HG03135 (cell line): ENCODE results near the gene LAMA3.

Source experiments
- ATAC-seq: cut with Tn5 transposase; IDR thresholded peaks from one replicate; pipeline ENCODE4 v1.9.1; 2021; ENCODE audit warnings: mild to moderate bottlenecking, moderate library complexity; ENCODE audit not compliant: unreplicated experiment

The LAMA3 gene

GRCh38 chr18:23814991-23815614, 125.8 kb downstream of the LAMA3 start:
- no peak for ATAC-seq

DNA sequence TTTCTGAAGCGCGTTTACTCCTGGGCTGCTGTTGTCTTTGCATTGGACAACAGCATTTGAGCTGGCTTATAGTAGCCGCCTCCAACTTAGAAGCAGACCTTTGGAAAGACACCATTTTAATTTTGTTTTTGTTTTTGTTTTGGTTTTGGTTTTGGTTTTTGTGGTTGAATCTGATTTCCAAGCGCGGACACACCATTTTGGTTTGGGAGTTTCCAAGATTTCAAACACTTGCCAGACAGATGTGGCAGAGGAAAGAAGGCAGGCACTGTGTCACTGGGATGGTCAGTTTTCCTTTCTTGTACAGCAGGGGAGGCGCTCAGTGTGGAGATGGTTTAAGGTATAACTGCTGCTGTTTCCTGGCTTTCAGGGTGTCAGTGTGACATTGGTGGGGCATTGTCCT, 126.8 kb downstream of the LAMA3 start:
- no peak for ATAC-seq

DNA sequence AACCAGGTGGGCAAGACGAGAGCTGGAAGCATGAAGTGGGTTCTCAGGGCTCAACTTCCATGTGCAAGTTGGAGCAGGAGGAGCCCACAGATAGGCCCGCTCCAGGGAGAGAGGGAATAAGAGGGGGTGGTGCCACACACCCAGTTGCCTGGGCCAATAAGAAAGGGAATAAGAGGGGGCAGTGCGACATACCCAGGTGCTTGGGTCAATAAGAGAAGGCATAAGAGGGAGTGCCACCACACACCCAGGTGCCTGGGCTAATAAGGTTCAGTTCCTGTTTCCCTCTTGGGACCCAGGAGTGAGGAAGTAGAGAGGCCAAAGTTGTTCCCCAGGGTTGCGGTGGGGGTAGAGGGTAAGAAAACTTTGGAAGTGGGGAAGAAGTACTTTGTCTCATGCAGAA, 127.5 kb downstream of the LAMA3 start:
- ATAC-seq: no peak

DNA sequence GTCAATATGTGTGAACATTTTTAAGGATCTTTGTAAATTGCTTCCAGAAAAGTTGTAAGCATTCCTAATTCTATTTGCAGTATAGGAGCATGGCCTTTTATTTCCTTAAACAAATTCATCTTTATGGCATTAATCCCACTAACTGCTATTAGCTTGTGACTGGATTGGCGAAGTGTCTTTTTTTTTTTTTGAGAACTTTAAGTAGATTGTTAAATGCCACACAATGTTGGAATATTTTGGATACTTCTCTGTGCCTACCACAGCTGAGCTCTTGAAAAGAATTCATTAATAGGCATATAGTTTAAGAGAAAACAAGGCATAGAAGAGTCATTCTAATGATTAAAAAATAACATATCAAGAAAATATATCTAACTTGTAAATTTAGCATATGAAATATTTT, 129.7 kb downstream of the LAMA3 start:
- no peak for ATAC-seq

- no peak for ATAC-seq
These were observed 133.5 kb downstream of the LAMA3 start for GRCh38 chr18:23822590-23823385.

DNA sequence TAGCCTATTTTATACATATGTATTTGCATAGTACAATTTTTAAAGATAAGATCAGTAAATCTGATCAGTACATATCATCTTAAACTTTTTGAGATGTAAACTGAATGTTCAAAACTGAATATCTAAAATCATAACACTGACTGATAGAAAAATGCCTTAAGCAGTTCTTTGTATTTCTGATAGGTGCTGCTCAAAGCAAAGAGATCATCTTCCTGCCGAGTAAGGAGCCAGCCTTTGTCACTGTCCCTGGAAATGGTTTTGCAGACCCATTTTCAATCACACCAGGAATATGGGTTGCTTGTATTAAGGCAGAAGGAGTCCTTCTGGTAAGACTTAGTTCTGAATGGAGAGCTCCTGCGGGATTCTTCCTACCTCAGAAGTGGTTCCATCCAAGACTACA, 135.0 kb downstream of the LAMA3 start:
- ATAC-seq: no peak

- ATAC-seq: no peak
These were observed 135.4 kb downstream of the LAMA3 start for GRCh38 chr18:23824669-23825068.

DNA sequence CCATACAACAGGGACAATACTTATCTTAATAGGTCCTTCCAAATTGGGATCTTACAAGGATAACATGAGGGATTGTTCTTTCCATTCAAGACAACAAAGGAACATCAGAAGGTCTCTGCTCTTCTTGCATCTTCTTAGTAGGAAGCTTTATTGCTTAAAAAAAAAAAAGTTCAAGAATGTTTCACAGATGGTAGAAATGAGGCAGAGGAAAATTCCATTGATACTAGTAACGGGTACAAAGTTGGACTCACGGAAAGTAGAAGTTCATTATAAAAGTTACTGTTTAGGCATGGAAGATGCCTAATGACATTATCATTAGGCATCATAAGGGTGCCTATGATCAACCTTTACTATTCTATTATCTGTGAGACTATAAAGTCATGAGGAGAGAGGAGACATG, 136.2 kb downstream of the LAMA3 start:
- peak; percentile 12 for ATAC-seq

GRCh38 chr18:23825978-23826405, 136.7 kb downstream of the LAMA3 start:
- ATAC-seq: peak; percentile 50

- ATAC-seq: no peak
These were observed 137.8 kb downstream of the LAMA3 start for GRCh38 chr18:23826850-23827620.

DNA sequence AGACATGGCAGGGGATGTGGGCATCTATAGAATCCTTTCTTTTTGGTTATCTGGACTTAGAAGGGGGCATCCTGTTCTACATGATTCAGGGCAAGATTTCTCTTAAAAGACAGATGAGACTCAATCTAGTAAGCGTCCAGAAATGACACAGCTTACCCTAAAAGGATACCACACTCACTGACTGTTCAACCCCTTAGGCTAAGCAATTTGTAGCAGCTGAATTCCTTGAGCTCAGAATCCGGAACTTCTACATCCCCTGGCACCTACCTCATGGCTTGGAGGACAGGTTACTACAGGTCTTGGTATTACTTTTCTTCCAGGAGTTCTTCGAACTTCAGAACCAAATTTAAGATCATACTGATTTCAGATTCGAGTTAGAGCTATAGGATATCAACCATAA, 138.4 kb downstream of the LAMA3 start:
- no peak for ATAC-seq

GRCh38 chr18:23828426-23828825, 139.2 kb downstream of the LAMA3 start:
- peak; percentile 95 for ATAC-seq

DNA sequence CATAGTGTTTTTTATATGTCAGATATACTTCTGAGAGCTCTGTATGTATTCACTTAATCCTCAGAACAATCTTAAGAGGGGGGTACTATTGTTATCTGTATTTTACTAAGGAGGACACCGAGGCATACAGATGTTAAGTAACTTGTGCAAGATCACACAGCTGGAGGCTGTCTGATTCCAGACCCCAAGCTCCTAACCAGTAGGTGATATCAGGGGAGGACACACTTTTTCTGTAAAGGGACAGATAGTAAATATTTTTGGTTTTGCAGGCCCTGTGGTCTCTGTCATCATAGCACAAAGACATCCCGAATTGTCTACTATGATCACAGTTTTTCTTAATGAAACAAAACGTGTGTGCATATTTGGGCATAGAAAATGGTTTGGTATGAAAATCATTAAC, 143.7 kb downstream of the LAMA3 start:
- ATAC-seq: no peak

GRCh38 chr18:23833714-23834113, 144.5 kb downstream of the LAMA3 start:
- ATAC-seq: no peak

DNA sequence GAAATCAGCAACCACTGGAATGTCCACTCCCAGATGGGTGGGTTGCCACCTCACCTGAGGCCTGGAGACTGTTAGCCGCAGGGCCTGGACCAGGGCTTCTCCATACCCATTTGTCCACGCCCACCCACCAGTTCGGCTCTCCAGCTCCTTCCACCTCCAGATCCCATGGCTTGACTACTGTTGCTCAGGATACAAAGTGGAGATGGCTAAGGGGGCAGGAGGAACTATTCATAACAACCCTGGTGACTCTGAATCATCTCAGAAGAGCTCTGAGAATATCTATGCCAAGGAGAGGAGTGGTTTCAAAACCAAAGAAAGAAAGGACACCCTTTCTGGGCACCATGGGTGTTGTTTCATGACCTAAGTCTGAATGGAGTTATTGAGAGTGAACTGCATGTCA, 145.8 kb downstream of the LAMA3 start:
- ATAC-seq: no peak

DNA sequence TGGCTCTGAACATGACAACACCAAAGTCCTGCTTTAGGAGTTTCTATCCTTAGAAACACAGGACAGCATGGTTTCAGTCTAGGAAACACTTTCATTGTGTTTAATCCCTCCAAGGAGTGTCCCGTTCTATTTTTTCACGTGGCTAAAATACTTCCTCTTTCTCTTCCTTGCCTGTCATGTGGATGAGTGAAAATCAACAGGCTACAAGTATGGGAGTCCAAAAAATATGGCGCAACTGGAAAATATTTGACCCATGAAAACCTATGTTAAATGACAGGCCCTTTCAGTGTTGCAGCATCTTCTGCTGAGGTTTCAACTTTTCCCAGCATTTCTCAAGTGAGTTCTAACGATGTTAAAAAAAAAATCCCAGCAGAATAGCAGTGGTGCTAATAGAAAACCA, 146.3 kb downstream of the LAMA3 start:
- ATAC-seq: no peak

DNA sequence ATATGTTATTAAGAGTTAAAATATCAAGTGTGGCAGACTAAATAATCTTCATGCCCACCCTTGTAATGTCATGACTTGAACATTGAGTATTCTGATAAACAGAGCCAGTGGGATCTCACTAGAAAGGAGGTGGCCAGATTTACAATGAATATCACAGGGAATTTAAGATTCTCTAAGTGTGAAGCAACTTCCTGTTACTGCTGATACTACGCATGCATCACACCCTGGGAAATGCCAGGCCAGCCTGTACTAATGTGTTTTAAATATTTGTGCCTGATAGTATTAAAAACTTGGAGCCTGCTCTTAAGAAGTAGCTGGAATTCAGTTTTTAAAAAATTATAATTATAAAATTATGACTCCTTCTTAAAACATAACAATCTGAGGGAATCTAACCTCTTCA, 148.3 kb downstream of the LAMA3 start:
- ATAC-seq: no peak

- ATAC-seq: no peak
These were observed 149.0 kb downstream of the LAMA3 start for GRCh38 chr18:23838233-23838632.

DNA sequence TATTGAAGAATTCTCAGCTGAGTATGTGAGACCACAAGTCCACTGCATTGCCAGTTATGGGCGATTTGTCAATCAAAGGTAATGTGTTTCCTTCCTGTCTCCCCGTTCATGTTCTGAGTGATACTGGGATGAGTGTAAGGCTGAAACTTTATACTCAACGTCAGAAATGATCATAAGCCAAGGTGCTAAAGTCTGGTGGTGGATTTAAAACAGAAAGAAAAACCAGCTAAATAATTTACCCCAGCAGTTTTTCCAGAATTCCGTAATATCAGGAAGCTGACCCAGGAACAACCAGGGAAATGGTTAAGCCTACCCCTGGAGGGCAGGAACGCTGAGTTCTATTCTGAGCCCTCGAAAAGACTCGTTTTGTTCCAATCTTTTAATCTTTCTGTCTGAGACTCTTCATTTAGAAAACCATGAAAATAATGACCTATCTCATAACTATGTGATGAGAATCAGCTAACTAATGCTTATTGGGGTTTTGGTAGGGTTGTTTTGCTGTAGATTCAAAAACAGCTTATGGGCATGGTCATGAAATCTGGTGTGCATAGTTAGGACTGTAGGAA, 149.6 kb downstream of the LAMA3 start:
- ATAC-seq: no peak

- no peak for ATAC-seq
These were observed 153.1 kb downstream of the LAMA3 start for GRCh38 chr18:23842305-23842704.

DNA sequence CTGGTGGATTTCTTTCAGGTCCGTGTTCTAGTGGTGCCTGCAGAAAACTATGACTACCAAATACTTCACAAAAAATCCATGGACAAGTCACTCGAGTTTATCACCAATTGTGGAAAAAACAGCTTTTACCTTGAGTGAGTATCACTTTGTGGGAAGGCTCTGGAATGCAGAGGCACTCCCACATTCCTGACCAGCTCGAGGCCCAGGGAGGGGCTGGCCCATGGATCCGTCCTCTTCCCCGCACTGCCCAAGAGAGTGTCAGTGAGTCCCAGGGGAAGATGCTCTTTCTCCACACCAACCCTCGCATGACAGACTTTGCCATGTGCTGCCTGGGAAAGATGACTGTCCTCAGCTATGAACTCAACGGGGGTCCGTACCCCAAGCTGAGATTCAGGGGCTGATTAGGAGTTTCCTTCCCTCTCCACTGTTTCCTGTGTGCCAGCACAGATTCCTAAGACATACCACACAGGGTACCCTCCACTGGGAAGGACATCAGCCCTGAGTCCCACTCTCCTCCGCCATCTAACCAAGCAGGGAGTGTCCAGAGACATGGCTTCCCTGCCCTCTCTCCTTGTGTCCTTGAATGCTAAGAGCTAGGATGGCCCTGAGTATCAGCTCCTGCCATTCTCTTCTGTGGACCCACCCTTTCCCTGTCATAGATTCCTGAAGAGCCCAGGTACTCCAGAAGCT, 155.9 kb downstream of the LAMA3 start:
- no peak for ATAC-seq
